ENCODE measurements around the gene RHCE.
"Not testable (repeated sequence)": the region's sequence is repeated elsewhere in the genome, so short reads cannot be mapped to it uniquely, and the experiment has no call there.

- not testable (repeated sequence) for TF ChIP-seq ZXDB (tag by site-specific recombination; IDR thresholded peaks at IDR 0.05); TCF7L2 (IDR thresholded peaks at IDR 0.05; ENCODE audit: borderline replicate concordance, low read depth, low read length); ZNF645 (tag by site-specific recombination; IDR thresholded peaks at IDR 0.05); ZNF510 (tag by site-specific recombination; IDR thresholded peaks at IDR 0.05; ENCODE audit: insufficient replicate concordance); CTCF (tag by site-specific recombination; IDR thresholded peaks at IDR 0.05); YY1 (tag by site-specific recombination; IDR thresholded peaks at IDR 0.05); ZNF362 (tag by site-specific recombination; IDR thresholded peaks at IDR 0.05); REPIN1 (tag by site-specific recombination; IDR thresholded peaks at IDR 0.05; ENCODE audit: low read depth)
Measured at GRCh38 chr1:25414157-25414556, 6.5 kb downstream of the RHCE start.

Measured in HEK293 (cell line).